ENCODE results near the gene MFSD11. TPM values are rescaled to one million over a fixed set of nuclear protein-coding genes. Genes with fewer than 3 reads are reported as not detected.
"Not testable (repeated sequence)": the region's sequence is repeated elsewhere in the genome, so short reads cannot be mapped to it uniquely, and the experiment has no call there.

The MFSD11 gene
- total and polyA plus RNA-seq, 2 donors from 2014 or later, result 12.5 to 22.6 TPM

- H3K36me3 ChIP-seq (ENCODE audit: control insufficient read depth in 2 of 3, insufficient read depth in 3 of 3, low read length in 3 of 3), result peaks cover 2 to 22% (median 10%) of the 10 kb centered on the region in 3 donors
- H3K9me3 ChIP-seq (ENCODE audit: control insufficient read depth in 2 of 3, insufficient read depth in 1 of 3, low read length in 3 of 3), result no peaks in the 10 kb centered on the region
- FAIRE-seq (no peak), DNase-seq (peak; percentile 80 to 90 (median 88))
- TF ChIP-seq CTCF (IDR thresholded peaks at IDR 0.05; ENCODE audit: borderline replicate concordance, extremely low read depth, insufficient read depth), result no peak
- H3K27ac ChIP-seq (ENCODE audit: low read depth in 2 of 2, low read length in 2 of 2), result peak within 1 kb of the TSS; percentile 65 to 90
- peak within 1 kb of the TSS; percentile 47 to 73 (median 67) for H3K9ac ChIP-seq (ENCODE audit: low read length in 3 of 3)
- peak within 1 kb of the TSS; percentile 37 to 68 (median 56) for H3K4me3 ChIP-seq (ENCODE audit: low read length in 3 of 3)
- intact Hi-C loops (cut with DNase I), result no loop called here
- peaks cover 2 to 19% (median 18%) of the 10 kb centered on the region in 3 donors for H3K4me1 ChIP-seq (ENCODE audit: control insufficient read depth in 2 of 3, insufficient read depth in 2 of 3, low read depth in 1 of 3, low read length in 3 of 3)
- H3K27me3 ChIP-seq (ENCODE audit: control insufficient read depth, insufficient read depth, low read length), result no peaks in the 10 kb centered on the region
Observed at GRCh38 chr17:76710863-76711611, 26.9 kb upstream of the MFSD11 start, which contains the start of gene MXRA7. TSS of gene MXRA7 (minus strand) at chr17:76710965. CDS start at chr17:76710946, 19 bp downstream.

GRCh38 chr17:76712321-76712720, 25.6 kb upstream of the MFSD11 start:
- H3K27ac ChIP-seq (ENCODE audit: low read depth in 2 of 2, low read length in 2 of 2); intact Hi-C loops (cut with DNase I); H3K4me3 ChIP-seq (ENCODE audit: low read length in 3 of 3); DNase-seq; H3K9ac ChIP-seq (ENCODE audit: low read length in 3 of 3); H3K27me3 ChIP-seq (ENCODE audit: control insufficient read depth, insufficient read depth, low read length); H3K9me3 ChIP-seq (ENCODE audit: control insufficient read depth in 2 of 3, insufficient read depth in 1 of 3, low read length in 3 of 3); FAIRE-seq: not testable (repeated sequence)
- Histone ChIP-seq H3K4me1 (ENCODE audit: control insufficient read depth in 2 of 3, insufficient read depth in 2 of 3, low read depth in 1 of 3, low read length in 3 of 3) (peaks cover 2 to 19% (median 18%) of the 10 kb centered on the region in 3 donors), H3K36me3 (ENCODE audit: control insufficient read depth in 2 of 3, insufficient read depth in 3 of 3, low read length in 3 of 3) (peaks cover 2 to 34% (median 13%) of the 10 kb centered on the region in 3 donors)

- DNase-seq (no peak), FAIRE-seq (no peak)
- H3K4me1 ChIP-seq (ENCODE audit: control insufficient read depth in 2 of 3, insufficient read depth in 2 of 3, low read depth in 1 of 3, low read length in 3 of 3), result peaks cover 2 to 18% (median 16%) of the 10 kb centered on the region in 3 donors
- H3K27me3 ChIP-seq (ENCODE audit: control insufficient read depth, insufficient read depth, low read length), result no peaks in the 10 kb centered on the region
- H3K4me3 ChIP-seq (ENCODE audit: low read length in 3 of 3), result no peak overlapping the region
- H3K27ac ChIP-seq (ENCODE audit: low read depth in 2 of 2, low read length in 2 of 2), result no peak overlapping the region
- H3K9me3 ChIP-seq (ENCODE audit: control insufficient read depth in 2 of 3, insufficient read depth in 1 of 3, low read length in 3 of 3), result no peaks in the 10 kb centered on the region
- intact Hi-C loops (cut with DNase I), result no loop called here
- no peak overlapping the region for H3K9ac ChIP-seq (ENCODE audit: low read length in 3 of 3)
- no peak for TF ChIP-seq CTCF (IDR thresholded peaks at IDR 0.05; ENCODE audit: borderline replicate concordance, extremely low read depth, insufficient read depth)
- H3K36me3 ChIP-seq (ENCODE audit: control insufficient read depth in 2 of 3, insufficient read depth in 3 of 3, low read length in 3 of 3), result peaks cover 2 to 44% (median 19%) of the 10 kb centered on the region in 3 donors
Observed at GRCh38 chr17:76713765-76714164, 24.2 kb upstream of the MFSD11 start.

- intact Hi-C loops (cut with DNase I), result no loop called here
- H3K36me3 ChIP-seq (ENCODE audit: control insufficient read depth in 2 of 3, insufficient read depth in 3 of 3, low read length in 3 of 3), result peaks cover 2 to 49% (median 23%) of the 10 kb centered on the region in 3 donors
- no peaks in the 10 kb centered on the region for H3K27me3 ChIP-seq (ENCODE audit: control insufficient read depth, insufficient read depth, low read length)
- TF ChIP-seq CTCF (IDR thresholded peaks at IDR 0.05; ENCODE audit: borderline replicate concordance, extremely low read depth, insufficient read depth), result no peak
- H3K9ac ChIP-seq (ENCODE audit: low read length in 3 of 3), result no peak overlapping the region
- no peak overlapping the region for H3K27ac ChIP-seq (ENCODE audit: low read depth in 2 of 2, low read length in 2 of 2)
- H3K4me3 ChIP-seq (ENCODE audit: low read length in 3 of 3), result no peak overlapping the region
- H3K4me1 ChIP-seq (ENCODE audit: control insufficient read depth in 2 of 3, insufficient read depth in 2 of 3, low read depth in 1 of 3, low read length in 3 of 3), result peaks cover 2 to 15% (median 15%) of the 10 kb centered on the region in 3 donors
- no peaks in the 10 kb centered on the region for H3K9me3 ChIP-seq (ENCODE audit: control insufficient read depth in 2 of 3, insufficient read depth in 1 of 3, low read length in 3 of 3)
- no peak for DNase-seq
- no peak for FAIRE-seq
Observed at GRCh38 chr17:76714336-76714735, 23.6 kb upstream of the MFSD11 start.
